Fibroblast of skin of scalp (primary cell): ENCODE results near the gene ARHGAP26.
A peak's percentile ranks its signal among the peaks of the same experiment; 100 is the strongest.
"Not testable (repeated sequence)": the region's sequence is repeated elsewhere in the genome, so short reads cannot be mapped to it uniquely, and the experiment has no call there.

Experiments
- DNase-seq: peaks from one replicate; pipeline ENCODE4 v3.0.0-alpha.2; 2013

The ARHGAP26 gene

GRCh38 chr5:142910128-142910527 lies 140.0 kb downstream of the ARHGAP26 start:
- DNase-seq, result no peak

- DNase-seq, result no peak
Observed at GRCh38 chr5:142911170-142911569, 141.0 kb downstream of the ARHGAP26 start.

GRCh38 chr5:142911775-142912174 lies 141.6 kb downstream of the ARHGAP26 start:
- no peak for DNase-seq

- DNase-seq, result no peak
Observed at GRCh38 chr5:142913728-142914338, 143.7 kb downstream of the ARHGAP26 start.

- no peak for DNase-seq
Observed at GRCh38 chr5:142915038-142915437, 144.9 kb downstream of the ARHGAP26 start.

GRCh38 chr5:142915813-142916424 lies 145.7 kb downstream of the ARHGAP26 start:
- DNase-seq, result no peak

- no peak for DNase-seq
Observed at GRCh38 chr5:142918959-142919635, 148.9 kb downstream of the ARHGAP26 start.

- no peak for DNase-seq
Observed at GRCh38 chr5:142920849-142921612, 150.9 kb downstream of the ARHGAP26 start.

- DNase-seq, result peak; percentile 51
Observed at GRCh38 chr5:142922223-142922952, 152.2 kb downstream of the ARHGAP26 start.

- peak; percentile 22 for DNase-seq
Observed at GRCh38 chr5:142924135-142924883, 154.1 kb downstream of the ARHGAP26 start.

- DNase-seq, result peak; percentile 65
Observed at GRCh38 chr5:142925795-142926194, 155.6 kb downstream of the ARHGAP26 start.

- DNase-seq, result no peak
Observed at GRCh38 chr5:142926549-142926948, 156.4 kb downstream of the ARHGAP26 start.

GRCh38 chr5:142928999-142929398 lies 158.8 kb downstream of the ARHGAP26 start:
- not testable (repeated sequence) for DNase-seq

GRCh38 chr5:142929587-142929986 lies 159.4 kb downstream of the ARHGAP26 start:
- DNase-seq, result no peak

GRCh38 chr5:142930395-142931110 lies 160.4 kb downstream of the ARHGAP26 start:
- DNase-seq, result no peak

GRCh38 chr5:142931896-142932686 lies 161.9 kb downstream of the ARHGAP26 start:
- DNase-seq, result no peak

- DNase-seq, result no peak
Observed at GRCh38 chr5:142934051-142934762, 164.0 kb downstream of the ARHGAP26 start.

GRCh38 chr5:142935014-142935413 lies 164.8 kb downstream of the ARHGAP26 start:
- no peak for DNase-seq

- DNase-seq, result no peak
Observed at GRCh38 chr5:142937374-142937773, 167.2 kb downstream of the ARHGAP26 start.
